Endothelial cell of umbilical vein (primary cell): ENCODE data around the gene ORC5. TPM values are rescaled to one million over a fixed set of nuclear protein-coding genes. Genes with fewer than 3 reads are reported as not detected.

Source experiments
- BruUV-seq: library from RNA; stranded (reverse); fragments of 400-500 nt; replicated peaks from 2 replicates; lab custom pipeline; 2021; lab: Mats Ljungman, UMichigan
- CTCF ChIA-PET: fragments of 300-600, 350-600 bp; sonication (Branson Sonifier 250); formaldehyde crosslinking; loops from one replicate; lab custom pipeline; 2021; ENCODE audit warnings: antibody characterized with exemption, inconsistent platforms; lab: Charles Lee
- POLR2A ChIA-PET: fragments of 300-600, 350-600 bp; sonication (Branson Sonifier 250); formaldehyde crosslinking; loops from one replicate; lab custom pipeline; 2021; ENCODE audit warnings: antibody characterized with exemption, inconsistent platforms; lab: Charles Lee
- DNase-seq: peaks from one replicate; pipeline ENCODE4 v3.0.0-alpha.2; 2011; ENCODE audit warnings: low read depth, low spot score
- FAIRE-seq: peaks from 2 replicates; lab custom pipeline; 2011; peaks lifted over from hg19 to GRCh38; lab: Jason Lieb, UNC
- H2AFZ ChIP-seq: 2 replicates; pipeline ENCODE4 v1.6.0; 2012; ENCODE audit warnings: low read depth, low read length, control low read depth, inconsistent platforms
- H3K27ac ChIP-seq: 2 replicates; pipeline ENCODE4 v1.5.1; 2011; ENCODE audit warnings: low read depth, mild to moderate bottlenecking, control low read depth, low read length, moderate library complexity; ENCODE audit not compliant: insufficient read depth
- H3K27me3 ChIP-seq, 2 experiments: 2 replicates each; pipeline versions ENCODE4 v1.6.0 to v1.6.1; 2011; ENCODE audit warnings: low read length in 2 of 2, mixed read lengths in 1 of 2; ENCODE audit not compliant: control insufficient read depth in 2 of 2, insufficient read depth in 2 of 2
- H3K36me3 ChIP-seq, 2 experiments: 2 replicates in 1 of 2; 3 replicates in 1 of 2; pipeline ENCODE4 v1.5.1; 2011; ENCODE audit warnings: low read length in 2 of 2, mild to moderate bottlenecking in 1 of 2, moderate library complexity in 1 of 2; ENCODE audit not compliant: control insufficient read depth in 2 of 2, insufficient read depth in 2 of 2; ENCODE audit errors: extremely low read depth in 1 of 2
- H3K4me1 ChIP-seq: 3 replicates; pipeline ENCODE4 v1.5.1; 2011; ENCODE audit warnings: mild to moderate bottlenecking, low read length; ENCODE audit not compliant: control insufficient read depth, insufficient read depth; ENCODE audit errors: extremely low read depth
- H3K4me2 ChIP-seq: 2 replicates; pipeline ENCODE4 v1.6.1; 2011; ENCODE audit warnings: low read length, control low read depth, mixed read lengths; ENCODE audit not compliant: insufficient read depth
- H3K4me3 ChIP-seq, 3 experiments: fragments of 200-600 bp in 1 of 3; sonication (generic), shearing (Covaris generic) in 1 of 3; replicated peaks in 1 of 3; 2 replicates each; pipeline ENCODE4 v1.5.1; 2011 to 2016; ENCODE audit warnings: control low read depth in 3 of 3, low read length in 3 of 3, mild to moderate bottlenecking in 2 of 3, inconsistent platforms in 1 of 3, low read depth in 1 of 3, moderate library complexity in 1 of 3; ENCODE audit not compliant: insufficient read depth in 1 of 3
- H3K79me2 ChIP-seq: 2 replicates; pipeline ENCODE4 v1.6.0; 2012; ENCODE audit warnings: low read length, inconsistent platforms; ENCODE audit not compliant: control insufficient read depth, insufficient read depth
- H3K9ac ChIP-seq: replicated peaks from 2 replicates; pipeline ENCODE3; 2011; ENCODE audit warnings: low read length, control low read depth; ENCODE audit not compliant: insufficient read depth; ENCODE audit errors: extremely low read depth
- H3K9me1 ChIP-seq: replicated peaks from 3 replicates; pipeline ENCODE4 v1.6.0; 2011; ENCODE audit warnings: mild to moderate bottlenecking, low read length; ENCODE audit not compliant: control insufficient read depth, insufficient read depth; ENCODE audit errors: extremely low read depth
- H3K9me3 ChIP-seq: replicated peaks from 2 replicates; pipeline ENCODE4 v1.5.1; 2012; ENCODE audit warnings: low read length, inconsistent platforms; ENCODE audit not compliant: control insufficient read depth, insufficient read depth
- H4K20me1 ChIP-seq: replicated peaks from 2 replicates; pipeline ENCODE3; 2011; ENCODE audit warnings: mild to moderate bottlenecking, low read length; ENCODE audit not compliant: control insufficient read depth, insufficient read depth; ENCODE audit errors: extremely low read depth
- CTCF ChIP-seq, 2 donors: IDR thresholded peaks; 1 replicate in 1 of 2; 2 replicates in 1 of 2; pipeline ENCODE4 v1.5.1; 2011; ENCODE audit warnings: low read length in 2 of 2, mild to moderate bottlenecking in 2 of 2, moderate library complexity in 2 of 2, control low read depth in 1 of 2, inconsistent platforms in 1 of 2, low read depth in 1 of 2; ENCODE audit not compliant: insufficient read depth in 1 of 2; ENCODE audit errors: extremely low read depth in 1 of 2
- EZH2 ChIP-seq: IDR thresholded peaks from 2 replicates; pipeline ENCODE4 v1.6.1; 2012; ENCODE audit warnings: borderline replicate concordance, low read depth, mild to moderate bottlenecking, moderate library complexity, low read length, inconsistent platforms; ENCODE audit not compliant: severe bottlenecking
- FOS ChIP-seq: IDR thresholded peaks from 2 replicates; pipeline ENCODE4 v1.6.1; 2011; ENCODE audit warnings: mild to moderate bottlenecking, low read length, moderate library complexity, borderline replicate concordance; ENCODE audit not compliant: insufficient read depth
- GATA2 ChIP-seq: IDR thresholded peaks from 2 replicates; pipeline ENCODE4 v1.7.0; 2011; ENCODE audit warnings: low read depth, mild to moderate bottlenecking, moderate library complexity, mixed read lengths, low read length; ENCODE audit not compliant: insufficient read length, insufficient read depth
- JUN ChIP-seq: IDR thresholded peaks from 2 replicates; pipeline ENCODE4 v1.6.1; 2011; ENCODE audit warnings: borderline replicate concordance, low read depth; ENCODE audit not compliant: insufficient read length, insufficient read depth
- MAX ChIP-seq: IDR thresholded peaks from 2 replicates; pipeline ENCODE4 v1.6.1; 2011; ENCODE audit not compliant: insufficient read depth, insufficient read length
- MYC ChIP-seq: IDR thresholded peaks from one replicate; pipeline ENCODE4 v1.6.1; 2011; ENCODE audit warnings: mild to moderate bottlenecking, low read depth, low read length
- POLR2A ChIP-seq: IDR thresholded peaks from 2 replicates; pipeline ENCODE4 v1.6.1; 2012; ENCODE audit warnings: low read depth, mild to moderate bottlenecking, control low read depth, low read length
- POLR2AphosphoS5 ChIP-seq: IDR thresholded peaks from 2 replicates; pipeline ENCODE4 v1.6.1; 2012; ENCODE audit warnings: low read depth, mild to moderate bottlenecking, control low read depth, low read length, moderate library complexity; ENCODE audit not compliant: insufficient read depth
- dilution Hi-C: fragments of 300-500 bp; cut with MboI; formaldehyde crosslinking; loops from one replicate; pipeline ENCODE4 v1.15.0; 2019; ENCODE audit warnings: low sequenced_read_pairs; ENCODE audit not compliant: extremely low pct_ligation_motif_present
- intact Hi-C: fragments of 100-400 bp; cut with micrococcal nuclease; formaldehyde crosslinking; loops from one replicate; pipeline ENCODE4 v1.10.0; 2022
- polyA plus RNA-seq, 4 experiments: library from polyadenylated mRNA; depleted of rRNA in 3 of 4; stranded (reverse) in 3 of 4; unstranded in 1 of 4; fragments of >200 nt; gene quantifications; 2 replicates each; pipeline versions ENCODE4 v1.2.1 to v1.2.3, GENCODE V29; 2011 to 2012; ENCODE audit warnings: missing spikeins in 1 of 4
- total RNA-seq: library from RNA; stranded (reverse); gene quantifications from 2 replicates; pipeline ENCODE4 v1.2.3, GENCODE V29; 2021

The ORC5 gene
- total and polyA plus RNA-seq, 2 donors (not counting 3 experiments of a cell fraction or from before 2014, with no cell fraction given): 7.9 to 21.1 TPM

- Histone ChIP-seq H3K36me3 (no peaks in the 10 kb centered on the region), H3K27ac (no peak overlapping the region), H3K9me3 (no peaks in the 10 kb centered on the region), H3K79me2 (no peaks in the 10 kb centered on the region), H2AFZ (no peak overlapping the region), H3K27me3 (no peaks in the 10 kb centered on the region), H3K4me2 (no peak overlapping the region), H3K9me1 (peaks cover 4% of the 10 kb centered on the region), H3K4me3 (no peak overlapping the region), H3K9ac (no peak overlapping the region), H3K4me1 (no peaks in the 10 kb centered on the region), H4K20me1 (no peaks in the 10 kb centered on the region)
- intact Hi-C loops (loop anchor here (10.0 kb wide), 1 partner anchor 395 kb away; no protein-coding TSS in a partner anchor), dilution Hi-C loops (no loop called here)
- ChIA-PET CTCF (no interaction called here), POLR2A (no interaction called here)
- FAIRE-seq (no peak), DNase-seq (no peak)
- no TSS peak for BruUV-seq
- no peak for TF ChIP-seq CTCF (IDR thresholded peaks at IDR 0.05; ENCODE audit: extremely low read depth in 1 of 2, insufficient read depth in 1 of 2, low read depth in 1 of 2, low read length in 2 of 2)
- no peak for TF ChIP-seq MYC
- TF ChIP-seq MAX: no peak
- no peak for TF ChIP-seq EZH2
- no peak for TF ChIP-seq JUN
- TF ChIP-seq GATA2: no peak
- no peak for TF ChIP-seq FOS
- TF ChIP-seq POLR2A: no peak
- no peak for TF ChIP-seq POLR2AphosphoS5
Observed at GRCh38 chr7:104149822-104150221, 58.0 kb downstream of the ORC5 start.
